NT2/D1 (cell line): ENCODE results near the gene TMED5.

ENCODE experiments used
- SUZ12 ChIP-seq: IDR thresholded peaks from 2 replicates; pipeline ENCODE4 v1.6.1; 2011; ENCODE audit not compliant: insufficient read length, insufficient read depth; ENCODE audit errors: extremely low read depth
- ZNF274 ChIP-seq: IDR thresholded peaks from 2 replicates; pipeline ENCODE4 v1.6.1; 2011; ENCODE audit warnings: mild to moderate bottlenecking, low read depth, low read length

DNA sequence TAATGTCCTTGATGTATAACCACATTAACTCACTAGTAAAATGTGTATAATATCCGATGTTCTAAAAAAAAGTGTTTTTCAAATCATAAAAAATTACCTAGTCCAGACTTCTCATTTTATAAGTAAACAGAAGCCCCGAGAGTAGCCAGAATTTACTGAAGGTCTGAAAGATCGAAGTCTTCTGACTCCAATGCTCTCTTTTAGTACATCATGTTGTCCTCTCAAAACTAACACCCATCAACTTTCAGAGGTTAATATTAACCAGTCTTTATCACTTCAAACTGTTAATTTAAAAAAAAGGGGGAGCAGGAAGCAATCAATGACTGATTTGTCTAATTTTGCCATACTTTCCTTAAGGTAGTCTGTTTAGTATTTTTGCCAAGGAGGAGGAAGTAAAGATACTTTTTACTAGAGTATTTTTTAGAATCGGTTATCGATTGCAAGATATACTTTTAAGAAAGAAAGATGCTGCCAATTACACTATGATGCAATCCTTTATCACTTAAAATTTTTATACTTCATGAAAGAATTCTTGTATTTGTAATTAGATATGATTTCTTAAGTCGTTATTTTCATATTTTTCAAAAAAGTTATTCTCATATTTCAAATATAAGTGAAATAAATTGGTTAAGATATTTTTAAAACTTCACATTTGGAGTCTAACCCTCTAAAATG lies 25.8 kb upstream of the TMED5 start:
- TF ChIP-seq ZNF274 (no peak), SUZ12 (no peak)
